Endothelial cell of umbilical vein (primary cell): Measurements from ENCODE around the gene MESP2. TPM values are rescaled to one million over a fixed set of nuclear protein-coding genes. Genes with fewer than 3 reads are reported as not detected.

Experiments used
- BruUV-seq: library from RNA; stranded (reverse); fragments of 400-500 nt; replicated peaks from 2 replicates; lab custom pipeline; 2021; lab: Mats Ljungman, UMichigan
- CTCF ChIA-PET: fragments of 300-600, 350-600 bp; sonication (Branson Sonifier 250); formaldehyde crosslinking; loops from one replicate; lab custom pipeline; 2021; ENCODE audit warnings: antibody characterized with exemption, inconsistent platforms; lab: Charles Lee
- POLR2A ChIA-PET: fragments of 300-600, 350-600 bp; sonication (Branson Sonifier 250); formaldehyde crosslinking; loops from one replicate; lab custom pipeline; 2021; ENCODE audit warnings: antibody characterized with exemption, inconsistent platforms; lab: Charles Lee
- DNase-seq: peaks from one replicate; pipeline ENCODE4 v3.0.0-alpha.2; 2011; ENCODE audit warnings: low read depth, low spot score
- FAIRE-seq: peaks from 2 replicates; lab custom pipeline; 2011; peaks lifted over from hg19 to GRCh38; lab: Jason Lieb, UNC
- H2AFZ ChIP-seq: 2 replicates; pipeline ENCODE4 v1.6.0; 2012; ENCODE audit warnings: low read depth, low read length, control low read depth, inconsistent platforms
- H3K27ac ChIP-seq: 2 replicates; pipeline ENCODE4 v1.5.1; 2011; ENCODE audit warnings: low read depth, mild to moderate bottlenecking, control low read depth, low read length, moderate library complexity; ENCODE audit not compliant: insufficient read depth
- H3K27me3 ChIP-seq, 2 experiments: 2 replicates each; pipeline versions ENCODE4 v1.6.0 to v1.6.1; 2011; ENCODE audit warnings: low read length in 2 of 2, mixed read lengths in 1 of 2; ENCODE audit not compliant: control insufficient read depth in 2 of 2, insufficient read depth in 2 of 2
- H3K36me3 ChIP-seq, 2 experiments: 2 replicates in 1 of 2; 3 replicates in 1 of 2; pipeline ENCODE4 v1.5.1; 2011; ENCODE audit warnings: low read length in 2 of 2, mild to moderate bottlenecking in 1 of 2, moderate library complexity in 1 of 2; ENCODE audit not compliant: control insufficient read depth in 2 of 2, insufficient read depth in 2 of 2; ENCODE audit errors: extremely low read depth in 1 of 2
- H3K4me1 ChIP-seq: 3 replicates; pipeline ENCODE4 v1.5.1; 2011; ENCODE audit warnings: mild to moderate bottlenecking, low read length; ENCODE audit not compliant: control insufficient read depth, insufficient read depth; ENCODE audit errors: extremely low read depth
- H3K4me2 ChIP-seq: 2 replicates; pipeline ENCODE4 v1.6.1; 2011; ENCODE audit warnings: low read length, control low read depth, mixed read lengths; ENCODE audit not compliant: insufficient read depth
- H3K4me3 ChIP-seq, 3 experiments: fragments of 200-600 bp in 1 of 3; sonication (generic), shearing (Covaris generic) in 1 of 3; replicated peaks in 1 of 3; 2 replicates each; pipeline ENCODE4 v1.5.1; 2011 to 2016; ENCODE audit warnings: control low read depth in 3 of 3, low read length in 3 of 3, mild to moderate bottlenecking in 2 of 3, inconsistent platforms in 1 of 3, low read depth in 1 of 3, moderate library complexity in 1 of 3; ENCODE audit not compliant: insufficient read depth in 1 of 3
- H3K79me2 ChIP-seq: 2 replicates; pipeline ENCODE4 v1.6.0; 2012; ENCODE audit warnings: low read length, inconsistent platforms; ENCODE audit not compliant: control insufficient read depth, insufficient read depth
- H3K9ac ChIP-seq: replicated peaks from 2 replicates; pipeline ENCODE3; 2011; ENCODE audit warnings: low read length, control low read depth; ENCODE audit not compliant: insufficient read depth; ENCODE audit errors: extremely low read depth
- H3K9me1 ChIP-seq: replicated peaks from 3 replicates; pipeline ENCODE4 v1.6.0; 2011; ENCODE audit warnings: mild to moderate bottlenecking, low read length; ENCODE audit not compliant: control insufficient read depth, insufficient read depth; ENCODE audit errors: extremely low read depth
- H3K9me3 ChIP-seq: replicated peaks from 2 replicates; pipeline ENCODE4 v1.5.1; 2012; ENCODE audit warnings: low read length, inconsistent platforms; ENCODE audit not compliant: control insufficient read depth, insufficient read depth
- H4K20me1 ChIP-seq: replicated peaks from 2 replicates; pipeline ENCODE3; 2011; ENCODE audit warnings: mild to moderate bottlenecking, low read length; ENCODE audit not compliant: control insufficient read depth, insufficient read depth; ENCODE audit errors: extremely low read depth
- EZH2 ChIP-seq: IDR thresholded peaks from 2 replicates; pipeline ENCODE4 v1.6.1; 2012; ENCODE audit warnings: borderline replicate concordance, low read depth, mild to moderate bottlenecking, moderate library complexity, low read length, inconsistent platforms; ENCODE audit not compliant: severe bottlenecking
- JUN ChIP-seq: IDR thresholded peaks from 2 replicates; pipeline ENCODE4 v1.6.1; 2011; ENCODE audit warnings: borderline replicate concordance, low read depth; ENCODE audit not compliant: insufficient read length, insufficient read depth
- MYC ChIP-seq: IDR thresholded peaks from one replicate; pipeline ENCODE4 v1.6.1; 2011; ENCODE audit warnings: mild to moderate bottlenecking, low read depth, low read length
- POLR2A ChIP-seq: IDR thresholded peaks from 2 replicates; pipeline ENCODE4 v1.6.1; 2012; ENCODE audit warnings: low read depth, mild to moderate bottlenecking, control low read depth, low read length
- POLR2AphosphoS5 ChIP-seq: IDR thresholded peaks from 2 replicates; pipeline ENCODE4 v1.6.1; 2012; ENCODE audit warnings: low read depth, mild to moderate bottlenecking, control low read depth, low read length, moderate library complexity; ENCODE audit not compliant: insufficient read depth
- dilution Hi-C: fragments of 300-500 bp; cut with MboI; formaldehyde crosslinking; loops from one replicate; pipeline ENCODE4 v1.15.0; 2019; ENCODE audit warnings: low sequenced_read_pairs; ENCODE audit not compliant: extremely low pct_ligation_motif_present
- intact Hi-C: fragments of 100-400 bp; cut with micrococcal nuclease; formaldehyde crosslinking; loops from one replicate; pipeline ENCODE4 v1.10.0; 2022
- polyA plus RNA-seq, 4 experiments: library from polyadenylated mRNA; depleted of rRNA in 3 of 4; stranded (reverse) in 3 of 4; unstranded in 1 of 4; fragments of >200 nt; gene quantifications; 2 replicates each; pipeline versions ENCODE4 v1.2.1 to v1.2.3, GENCODE V29; 2011 to 2012; ENCODE audit warnings: missing spikeins in 1 of 4
- total RNA-seq: library from RNA; stranded (reverse); gene quantifications from 2 replicates; pipeline ENCODE4 v1.2.3, GENCODE V29; 2021

MESP2 gene
- total and polyA plus RNA-seq, 2 donors (not counting 3 experiments of a cell fraction or from before 2014, with no cell fraction given): 0.42 to 0.43 TPM

DNA sequence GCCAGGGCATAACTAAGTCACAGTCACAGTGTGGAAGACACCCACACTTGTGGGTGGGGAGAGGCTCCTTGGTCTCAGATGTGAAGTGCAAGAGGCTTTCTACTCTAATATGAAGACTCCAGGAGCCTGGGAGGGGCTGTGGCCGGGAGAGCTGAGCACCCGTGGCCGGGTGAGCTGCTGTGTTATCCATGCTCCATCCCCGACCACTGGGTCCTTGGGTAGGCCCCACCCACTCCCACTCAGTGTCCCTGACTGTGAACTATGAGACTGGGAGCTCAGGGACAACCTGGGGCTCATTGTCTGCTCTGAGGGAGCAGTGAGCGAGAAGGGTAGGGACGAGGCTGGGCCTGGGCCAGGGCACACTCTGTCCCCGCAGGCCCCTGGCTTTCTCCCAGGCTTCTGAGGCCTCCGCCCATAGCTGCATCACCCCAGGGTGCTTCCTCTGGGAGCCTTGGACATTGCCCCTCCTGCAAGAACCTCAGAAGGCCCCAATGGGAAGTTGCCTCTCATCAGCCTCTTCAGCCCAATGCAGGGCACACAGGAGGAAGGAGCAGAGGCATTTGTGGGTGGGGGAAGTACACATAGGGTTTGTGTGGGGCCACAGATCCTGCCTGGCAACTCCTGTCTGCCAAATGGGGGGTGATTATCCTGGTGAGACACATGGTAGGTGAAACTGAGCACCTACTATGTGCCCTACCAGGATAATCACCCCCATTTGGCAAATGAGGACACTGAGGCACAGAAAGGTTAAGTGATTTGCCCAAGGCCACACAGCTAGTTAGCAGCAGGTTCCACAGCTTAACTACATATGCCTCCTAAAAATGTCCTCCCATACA lies 36.1 kb downstream of the MESP2 start:
- no peak overlapping the region for H3K4me2 ChIP-seq
- intact Hi-C loops: no loop called here
- H3K9me3 ChIP-seq: no peaks in the 10 kb centered on the region
- TF ChIP-seq JUN (no peak), POLR2AphosphoS5 (peak; percentile 12), EZH2 (no peak)
- no peak overlapping the region for H3K9ac ChIP-seq
- H4K20me1 ChIP-seq: no peaks in the 10 kb centered on the region
- H3K27me3 ChIP-seq: no peaks in the 10 kb centered on the region
- H2AFZ ChIP-seq: no peak overlapping the region
- no peak overlapping the region for H3K27ac ChIP-seq
- DNase-seq: no peak
- BruUV-seq: no TSS peak
- H3K4me1 ChIP-seq: peaks cover 36% of the 10 kb centered on the region
- CTCF ChIA-PET: interaction anchor here (1.1 to 9.3 kb wide), 9 partner anchors 15 to 72 kb away, joined by 3 to 67 read pairs (median 3); no protein-coding TSS in a partner anchor
- no peak for FAIRE-seq
- dilution Hi-C loops: no loop called here
- no peaks in the 10 kb centered on the region for H3K36me3 ChIP-seq
- H3K79me2 ChIP-seq: peaks cover 67% of the 10 kb centered on the region
- H3K4me3 ChIP-seq: no peak overlapping the region
- POLR2A ChIA-PET: interaction anchor here (0.9 kb wide), 1 partner anchor 10 kb away, joined by 3 read pairs; no protein-coding TSS in a partner anchor
- no peaks in the 10 kb centered on the region for H3K9me1 ChIP-seq

DNA sequence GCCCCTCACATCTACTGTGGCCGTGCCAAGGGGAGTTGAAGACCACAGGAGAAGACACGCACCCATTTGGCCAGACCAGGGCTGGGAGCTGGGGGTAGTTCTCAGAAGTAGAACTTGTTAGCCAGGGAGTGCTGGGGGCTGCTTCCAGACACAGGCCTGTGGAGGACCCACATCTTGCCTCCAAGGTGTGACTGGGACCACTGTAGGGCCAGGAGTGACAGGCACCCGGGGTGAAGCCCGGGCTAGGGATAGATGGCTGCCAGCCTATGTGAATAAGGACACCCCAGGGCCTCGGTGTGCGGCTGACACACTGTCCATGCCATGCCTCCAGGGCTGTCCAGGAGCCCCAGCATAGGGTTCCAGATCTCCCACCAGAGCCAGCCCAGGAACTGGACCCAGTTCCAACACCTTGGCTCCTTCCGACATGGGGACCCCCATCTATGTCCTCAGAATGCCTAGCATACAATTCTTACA lies 36.8 kb downstream of the MESP2 start:
- intact Hi-C loops (no loop called here), dilution Hi-C loops (no loop called here)
- DNase-seq (no peak), FAIRE-seq (no peak)
- H3K27ac ChIP-seq: no peak overlapping the region
- no TSS peak for BruUV-seq
- H3K9me1 ChIP-seq: no peaks in the 10 kb centered on the region
- H3K4me2 ChIP-seq: peak overlapping the region; percentile 79
- CTCF ChIA-PET: interaction anchor here (0.6 to 9.3 kb wide), 7 partner anchors 14 to 73 kb away, joined by 3 to 67 read pairs (median 3); no protein-coding TSS in a partner anchor
- H3K79me2 ChIP-seq: peaks cover 63% of the 10 kb centered on the region
- H2AFZ ChIP-seq: no peak overlapping the region
- peak; percentile 17 for TF ChIP-seq POLR2A
- no peak for TF ChIP-seq MYC
- H3K4me1 ChIP-seq: peaks cover 38% of the 10 kb centered on the region
- no peaks in the 10 kb centered on the region for H3K9me3 ChIP-seq
- H4K20me1 ChIP-seq: no peaks in the 10 kb centered on the region
- no peaks in the 10 kb centered on the region for H3K27me3 ChIP-seq
- POLR2A ChIA-PET: interaction anchor here (0.9 kb wide), 1 partner anchor 11 kb away, joined by 3 read pairs; no protein-coding TSS in a partner anchor
- H3K4me3 ChIP-seq: peak overlapping the region in 1 of 3 experiments; percentile 95
- H3K9ac ChIP-seq: no peak overlapping the region
- H3K36me3 ChIP-seq: no peaks in the 10 kb centered on the region
